ENCODE results near the gene MYL3. TPM values are rescaled to one million over a fixed set of nuclear protein-coding genes. Genes with fewer than 3 reads are reported as not detected.

MYL3 gene
- polyA plus RNA-seq, 1 of the 3 experiments (the other 2 are of a cell fraction), result not detected

GRCh38 chr3:46852334-46852720 is 10.9 kb downstream of the MYL3 start:
- no peaks in the 10 kb centered on the region for H3K79me2 ChIP-seq (ENCODE audit: insufficient read depth)
- no peaks in the 10 kb centered on the region for H3K9me2 ChIP-seq
- no peaks in the 10 kb centered on the region for H3K9me3 ChIP-seq
- TF ChIP-seq MAX (IDR thresholded peaks at IDR 0.05; ENCODE audit: low read depth), result no peak
- no peak for TF ChIP-seq RXRA (IDR thresholded peaks at IDR 0.05; ENCODE audit: borderline replicate concordance, low read depth)
- no peak for TF ChIP-seq GATA2 (CRISPR knock-in tag; IDR thresholded peaks at IDR 0.05)
- TF ChIP-seq ELF1 (IDR thresholded peaks at IDR 0.05), result no peak
- no peak for TF ChIP-seq RCOR1 (IDR thresholded peaks at IDR 0.05; ENCODE audit: low read length)
- no peak for TF ChIP-seq FOSL2 (IDR thresholded peaks at IDR 0.05; ENCODE audit: borderline replicate concordance, low read depth)
- no peak for TF ChIP-seq TCF12 (IDR thresholded peaks at IDR 0.05)
- TF ChIP-seq CTCF (IDR thresholded peaks at IDR 0.05), result no peak
- no peak for TF ChIP-seq POLR2AphosphoS5 (IDR thresholded peaks at IDR 0.05; ENCODE audit: low read depth, low read length)
- no peaks in the 10 kb centered on the region; the same call in 1 of the 2 replicates for H3K27me3 ChIP-seq (ENCODE audit: insufficient read depth)
- POLR2A ChIA-PET, result no interaction called here
- peaks cover 0 to 6% of the 10 kb centered on the region in 2 experiments; a peak in 1 of 4 replicates for H3K4me1 ChIP-seq (ENCODE audit: control insufficient read depth in 1 of 2, insufficient read depth in 2 of 2, low read depth in 1 of 2, low read length in 1 of 2)
- CTCF ChIA-PET, result interaction anchor here (2.2 to 8.4 kb wide), 3 partner anchors 15 to 57 kb away, joined by 16 to 70 read pairs (median 26); no protein-coding TSS in a partner anchor
- no peak overlapping the region for H3K27ac ChIP-seq (ENCODE audit: low read depth in 2 of 2, low read length in 1 of 2)
- no peak overlapping the region for H3K9ac ChIP-seq
- no peak for DNase-seq
- no peaks in the 10 kb centered on the region for H4K20me1 ChIP-seq (ENCODE audit: insufficient read depth)
- no peak overlapping the region for H3K4me3 ChIP-seq (ENCODE audit: low read depth in 2 of 2, low read length in 1 of 2)
- no peaks in the 10 kb centered on the region for H3K36me3 ChIP-seq (replicated peaks in 1 of 2; ENCODE audit: control insufficient read depth in 1 of 2, insufficient read depth in 2 of 2, low read length in 1 of 2)
- no peaks in the 10 kb centered on the region for H3F3A ChIP-seq (replicated peaks; ENCODE audit: insufficient read depth)
- H3K4me2 ChIP-seq, result no peak overlapping the region
- H2AFZ ChIP-seq (ENCODE audit: low read depth), result no peak overlapping the region
- 75% methylated on average over 9 of the region's 9 CpGs for WGBS (ENCODE audit: low lambda C conversion rate)

- no peak overlapping the region for H3K4me2 ChIP-seq
- no peak overlapping the region for H3K27ac ChIP-seq (ENCODE audit: low read depth in 2 of 2, low read length in 1 of 2)
- TF ChIP-seq GABPA (IDR thresholded peaks at IDR 0.05; ENCODE audit: low read depth) (no peak), RXRA (IDR thresholded peaks at IDR 0.05; ENCODE audit: borderline replicate concordance, low read depth) (no peak), MEF2A (IDR thresholded peaks at IDR 0.05; ENCODE audit: borderline replicate concordance, low read depth) (no peak), YY1 (IDR thresholded peaks at IDR 0.05; ENCODE audit: low read depth) (no peak), RAD21 (IDR thresholded peaks at IDR 0.05; ENCODE audit: low read length) (no peak), USF2 (IDR thresholded peaks at IDR 0.05; ENCODE audit: borderline replicate concordance, low read depth, low read length) (no peak), RCOR1 (IDR thresholded peaks at IDR 0.05; ENCODE audit: low read length) (no peak), EZH2phosphoT487 (IDR thresholded peaks at IDR 0.05; ENCODE audit: borderline replicate concordance, low read depth) (no peak), NRF1 (IDR thresholded peaks at IDR 0.05; ENCODE audit: low read depth, low read length) (no peak), TAF1 (IDR thresholded peaks at IDR 0.05; ENCODE audit: borderline replicate concordance, low read depth, low read length) (no peak), ELF1 (IDR thresholded peaks at IDR 0.05) (no peak), FOSL2 (IDR thresholded peaks at IDR 0.05; ENCODE audit: borderline replicate concordance, low read depth) (no peak), FOXJ3 (CRISPR knock-in tag; IDR thresholded peaks at IDR 0.05) (no peak), USF1 (IDR thresholded peaks at IDR 0.05; ENCODE audit: borderline replicate concordance, low read depth) (no peak), TEAD4 (IDR thresholded peaks at IDR 0.05; ENCODE audit: borderline replicate concordance, insufficient read depth) (no peak), CTCF (IDR thresholded peaks at IDR 0.05) (no peak), JUND (IDR thresholded peaks at IDR 0.05) (no peak)
- H3K9me3 ChIP-seq, result no peaks in the 10 kb centered on the region
- no peak overlapping the region for H3K4me3 ChIP-seq (ENCODE audit: low read depth in 2 of 2, low read length in 1 of 2)
- ChIA-PET CTCF (interaction anchor here (0.9 to 8.4 kb wide), 6 partner anchors 13 to 363 kb away, joined by 3 to 72 read pairs (median 21); no protein-coding TSS in a partner anchor), POLR2A (no interaction called here)
- no peak overlapping the region for H3K9ac ChIP-seq
- no peaks in the 10 kb centered on the region; the same call in 1 of the 2 replicates for H3K27me3 ChIP-seq (ENCODE audit: insufficient read depth)
- no peak for DNase-seq
- H2AFZ ChIP-seq (ENCODE audit: low read depth), result no peak overlapping the region
- no peaks in the 10 kb centered on the region for H4K20me1 ChIP-seq (ENCODE audit: insufficient read depth)
- no peaks in the 10 kb centered on the region for H3K36me3 ChIP-seq (replicated peaks in 1 of 2; ENCODE audit: control insufficient read depth in 1 of 2, insufficient read depth in 2 of 2, low read length in 1 of 2)
- H3K4me1 ChIP-seq (ENCODE audit: control insufficient read depth in 1 of 2, insufficient read depth in 2 of 2, low read depth in 1 of 2, low read length in 1 of 2), result peaks cover 0 to 13% of the 10 kb centered on the region in 2 experiments; a peak in 2 of 4 replicates
- WGBS (ENCODE audit: low lambda C conversion rate), result 57% methylated on average over 9 of the region's 13 CpGs
- no peaks in the 10 kb centered on the region for H3K9me2 ChIP-seq
- no peaks in the 10 kb centered on the region for H3K79me2 ChIP-seq (ENCODE audit: insufficient read depth)
- H3F3A ChIP-seq (replicated peaks; ENCODE audit: insufficient read depth), result no peaks in the 10 kb centered on the region
Measured at GRCh38 chr3:46851364-46852333, 11.6 kb downstream of the MYL3 start.

Measured in SK-N-SH (cell line).